HepG2 (cell line): Measurements from ENCODE around the gene CGA. TPM values are rescaled to one million over a fixed set of nuclear protein-coding genes. Genes with fewer than 3 reads are reported as not detected.
A peak's percentile ranks its signal among the peaks of the same experiment; 100 is the strongest.

ENCODE experiments used
- CCAR2 ChIP-seq: fragments of 200-400 bp; formaldehyde crosslinking; optimal IDR thresholded peaks from 2 replicates; pipeline ENCODE3; 2018; ENCODE audit warnings: low read depth, mild to moderate bottlenecking, low read length, moderate library complexity
- ERF ChIP-seq: IDR thresholded peaks from 2 replicates; pipeline ENCODE4 v1.6.1; 2018; ENCODE audit warnings: missing biosample characterization, missing genetic modification reagents
- GATA4 ChIP-seq: sonication (generic); IDR thresholded peaks from 2 replicates; pipeline ENCODE4 v1.6.1; 2016; ENCODE audit warnings: antibody characterized with exemption, low read depth, borderline replicate concordance
- GATAD2A ChIP-seq: IDR thresholded peaks from 2 replicates; pipeline ENCODE4 v1.6.1; 2016
- HDAC2 ChIP-seq: sonication (generic); formaldehyde crosslinking; IDR thresholded peaks from 2 replicates; pipeline ENCODE4 v1.4.0; 2020; ENCODE audit warnings: missing genetic modification reagents
- HHEX ChIP-seq: IDR thresholded peaks from 2 replicates; pipeline ENCODE4 v1.6.1; 2016; ENCODE audit warnings: control low read depth
- ISL2 ChIP-seq: sonication (generic); formaldehyde crosslinking; IDR thresholded peaks from 2 replicates; pipeline ENCODE4 v1.5.0; 2020; ENCODE audit warnings: missing genetic modification reagents
- NCOA5 ChIP-seq: sonication (generic); formaldehyde crosslinking; IDR thresholded peaks from 2 replicates; pipeline ENCODE4 v1.4.0; 2020; ENCODE audit warnings: missing genetic modification reagents
- NFKBIZ ChIP-seq: IDR thresholded peaks from 2 replicates; pipeline ENCODE4 v1.6.1; 2018; ENCODE audit warnings: missing genetic modification reagents, missing compliant biosample characterization
- PAXIP1 ChIP-seq: sonication (generic); formaldehyde crosslinking; conservative IDR thresholded peaks from 2 replicates; pipeline ENCODE4 v1.4.0; 2020; ENCODE audit warnings: mild to moderate bottlenecking, missing genetic modification reagents, moderate library complexity
- PBX2 ChIP-seq: IDR thresholded peaks from 2 replicates; pipeline ENCODE4 v1.6.1; 2016; ENCODE audit warnings: control low read depth
- POLR2AphosphoS2 ChIP-seq: IDR thresholded peaks from 2 replicates; pipeline ENCODE4 v1.6.1; 2011; ENCODE audit warnings: low read depth, low read length, improper control_type of control experiment
- REL ChIP-seq: sonication (generic); formaldehyde crosslinking; conservative IDR thresholded peaks from 2 replicates; pipeline ENCODE4 v1.8.0; 2022; ENCODE audit warnings: mild to moderate bottlenecking, missing genetic modification reagents, moderate library complexity
- REPIN1 ChIP-seq: sonication (generic); formaldehyde crosslinking; IDR thresholded peaks from 2 replicates; pipeline ENCODE4 v1.8.0; 2022; ENCODE audit warnings: missing genetic modification reagents, low read depth, mild to moderate bottlenecking, borderline replicate concordance
- RXRB ChIP-seq: IDR thresholded peaks from 2 replicates; pipeline ENCODE4 v1.6.1; 2016; ENCODE audit warnings: borderline replicate concordance, missing genetic modification reagents, missing compliant biosample characterization
- SOX5 ChIP-seq: IDR thresholded peaks from 2 replicates; pipeline ENCODE4 v1.6.1; 2016; ENCODE audit warnings: borderline replicate concordance
- TRIM22 ChIP-seq: fragments of 450-650 bp; IDR thresholded peaks from 2 replicates; pipeline ENCODE4 v1.6.1; 2017
- ZBTB34 ChIP-seq: sonication (generic); formaldehyde crosslinking; IDR thresholded peaks from 2 replicates; pipeline ENCODE4 v1.8.0; 2022; ENCODE audit warnings: mild to moderate bottlenecking, missing genetic modification reagents
- ZNF136 ChIP-seq: sonication (generic); formaldehyde crosslinking; IDR thresholded peaks from 2 replicates; pipeline ENCODE4 v1.8.1; 2022; ENCODE audit warnings: low read depth, mild to moderate bottlenecking, moderate library complexity, missing genetic modification reagents
- ZNF225 ChIP-seq: sonication (generic); formaldehyde crosslinking; IDR thresholded peaks from 2 replicates; pipeline ENCODE4 v1.4.0; 2020; ENCODE audit warnings: mild to moderate bottlenecking, missing genetic modification reagents
- ZNF274 ChIP-seq: sonication (generic); formaldehyde crosslinking; IDR thresholded peaks from 2 replicates; pipeline ENCODE4 v1.5.1; 2020; ENCODE audit warnings: mild to moderate bottlenecking, missing genetic modification reagents
- ZNF350 ChIP-seq: sonication (generic); formaldehyde crosslinking; IDR thresholded peaks from 2 replicates; pipeline ENCODE4 v1.4.0; 2020; ENCODE audit warnings: mild to moderate bottlenecking, low read depth, missing genetic modification reagents, borderline replicate concordance
- ZNF530 ChIP-seq: sonication (generic); formaldehyde crosslinking; IDR thresholded peaks from 2 replicates; pipeline ENCODE4 v1.5.0; 2020; ENCODE audit warnings: low read depth, mild to moderate bottlenecking, missing genetic modification reagents
- ZNF563 ChIP-seq: sonication (generic); formaldehyde crosslinking; IDR thresholded peaks from 2 replicates; pipeline ENCODE4 v1.8.0; 2022; ENCODE audit warnings: mild to moderate bottlenecking, moderate library complexity, missing genetic modification reagents
- ZNF772 ChIP-seq: sonication (generic); formaldehyde crosslinking; IDR thresholded peaks from 2 replicates; pipeline ENCODE4 v1.5.0; 2020; ENCODE audit warnings: mild to moderate bottlenecking, missing genetic modification reagents
- polyA plus RNA-seq, 8 experiments: library from polyadenylated mRNA; depleted of rRNA in 3 of 8; stranded (reverse) in 7 of 8; unstranded in 1 of 8; fragments of >200 nt; fragmentation: Illumina TruSeq in 4 of 8; extraction: Trizol in 4 of 8; gene quantifications; 2 replicates each; pipeline versions ENCODE4 v1.2.1 to v1.2.3, GENCODE V29; 2011 to 2016; ENCODE audit warnings: low read depth in 4 of 8, missing spikeins in 1 of 8, mixed read lengths in 1 of 8; ENCODE audit not compliant: insufficient read depth in 1 of 8
- total RNA-seq, 5 experiments: library from RNA; depleted of rRNA; stranded (reverse); fragments of >200 nt; fragmentation: Illumina TruSeq; extraction: Trizol; gene quantifications; 2 replicates each; pipeline ENCODE4 v1.2.3, GENCODE V29; 2016; ENCODE audit warnings: low read depth in 1 of 5

CGA gene
- total and polyA plus RNA-seq, 2 of the 13 experiments (the other 11 are each of a cell fraction or from before 2014, with no cell fraction given): 0.09 TPM; not detected in 1

- TF ChIP-seq ZNF530 (CRISPR knock-in tag) (no peak), ZBTB34 (CRISPR knock-in tag) (no peak), HHEX (CRISPR knock-in tag) (peak; percentile 81; the same call in 1 of the 2 replicates), RXRB (peak; percentile 51; the same call in 1 of the 2 replicates), ISL2 (peak; percentile 78), TRIM22 (no peak), PAXIP1 (CRISPR knock-in tag) (peak; percentile 91), POLR2AphosphoS2 (no peak), ERF (peak; percentile 47; the same call in 1 of the 2 replicates), CCAR2 (no peak), PBX2 (peak; percentile 17; the same call in 1 of the 2 replicates), ZNF274 (CRISPR knock-in tag) (no peak), ZNF772 (no peak), REPIN1 (CRISPR knock-in tag) (peak; percentile 43; the same call in 1 of the 2 replicates), SOX5 (CRISPR knock-in tag) (peak; percentile 77), ZNF350 (CRISPR knock-in tag) (no peak), ZNF225 (CRISPR knock-in tag) (no peak), GATA4 (peak; percentile 51; the same call in 1 of the 2 replicates), GATAD2A (peak; percentile 95), NCOA5 (CRISPR knock-in tag) (no peak), ZNF563 (no peak), ZNF136 (CRISPR knock-in tag) (no peak), NFKBIZ (CRISPR knock-in tag) (no peak), HDAC2 (peak; percentile 77), REL (no peak)
Observed at GRCh38 chr6:87099472-87099871, 4.6 kb upstream of the CGA start (continued).
